HUES6 (cell line): ENCODE results near the gene BIN1.

Experiments used
- H3K27ac ChIP-seq: 2 replicates; pipeline ENCODE4 v1.7.0; 2013; ENCODE audit warnings: low read depth, mild to moderate bottlenecking, low read length, inconsistent platforms
- H3K27me3 ChIP-seq: 2 replicates; pipeline ENCODE4 v1.6.1; 2013; ENCODE audit warnings: low read length; ENCODE audit not compliant: control insufficient read depth, insufficient read depth
- H3K36me3 ChIP-seq: 2 replicates; pipeline ENCODE4 v1.6.1; 2013; ENCODE audit warnings: low read length; ENCODE audit not compliant: control insufficient read depth, insufficient read depth
- H3K4me1 ChIP-seq: 2 replicates; pipeline ENCODE4 v1.6.1; 2013; ENCODE audit warnings: low read length; ENCODE audit not compliant: control insufficient read depth, insufficient read depth
- H3K4me3 ChIP-seq: 2 replicates; pipeline ENCODE4 v1.5.1; 2013; ENCODE audit warnings: low read depth, low read length
- H3K9ac ChIP-seq: one replicate; pipeline ENCODE4 v1.6.1; 2013; ENCODE audit warnings: mild to moderate bottlenecking, low read length
- H3K9me3 ChIP-seq: 2 replicates; pipeline ENCODE4 v1.6.1; 2013; ENCODE audit warnings: low read depth, low read length; ENCODE audit not compliant: control insufficient read depth, insufficient read depth

Gene BIN1

GRCh38 chr2:127001751-127002150, 105.2 kb downstream of the BIN1 start:
- no peak overlapping the region for H3K27ac ChIP-seq
- H3K4me3 ChIP-seq: no peak overlapping the region
- H3K4me1 ChIP-seq: 0 out of 2 replicates have a peak, but pooled peaks cover 8% of the 10 kb centered on the region
- no peaks in the 10 kb centered on the region for H3K27me3 ChIP-seq
- H3K9me3 ChIP-seq: no peaks in the 10 kb centered on the region
- no peaks in the 10 kb centered on the region for H3K36me3 ChIP-seq
- H3K9ac ChIP-seq: no peak overlapping the region

DNA sequence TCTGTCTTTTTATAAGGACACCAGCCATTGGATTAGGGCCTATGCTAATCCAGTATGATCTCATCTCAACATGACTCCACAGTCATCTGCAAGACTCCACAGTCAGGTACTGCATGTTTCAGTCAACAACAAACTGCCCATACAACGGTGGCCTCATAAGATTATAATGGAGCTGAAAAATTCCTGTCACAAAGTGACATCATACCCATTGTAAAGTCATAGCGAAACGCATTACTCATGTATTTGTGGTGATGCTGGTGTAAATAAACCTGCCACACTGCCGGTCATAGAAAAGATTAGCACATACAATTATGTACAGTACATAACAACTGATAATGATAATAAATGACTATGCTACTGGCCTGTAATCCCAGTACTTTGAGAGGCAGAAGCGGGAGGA, 106.0 kb downstream of the BIN1 start:
- H3K27ac ChIP-seq: no peak overlapping the region
- H3K4me1 ChIP-seq: peaks cover 8% of the 10 kb centered on the region; the same call in 1 of the 2 replicates
- no peak overlapping the region for H3K4me3 ChIP-seq
- no peaks in the 10 kb centered on the region for H3K36me3 ChIP-seq
- H3K9me3 ChIP-seq: no peaks in the 10 kb centered on the region
- no peaks in the 10 kb centered on the region for H3K27me3 ChIP-seq
- no peak overlapping the region for H3K9ac ChIP-seq

DNA sequence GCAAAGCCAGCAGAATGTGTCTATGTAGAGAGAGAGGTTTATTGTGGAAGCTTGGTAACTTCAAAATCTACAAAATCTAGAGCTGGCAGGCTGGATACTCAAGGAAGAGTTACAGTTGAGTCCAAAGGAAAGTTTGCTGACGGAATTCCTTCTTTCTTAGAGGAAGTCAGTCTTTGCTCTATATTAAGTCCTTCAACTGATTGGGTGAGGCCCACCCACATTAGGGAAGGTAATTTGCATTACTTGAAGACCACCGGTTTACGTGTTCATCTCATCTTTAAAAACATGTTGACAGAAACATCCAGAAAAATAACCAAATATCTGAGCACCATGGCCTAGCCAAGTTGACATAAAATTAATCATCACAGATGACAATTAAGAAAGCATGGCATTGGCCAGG, 106.8 kb downstream of the BIN1 start:
- H3K9me3 ChIP-seq: no peaks in the 10 kb centered on the region
- H3K27me3 ChIP-seq: no peaks in the 10 kb centered on the region
- no peak overlapping the region for H3K4me3 ChIP-seq
- H3K9ac ChIP-seq: no peak overlapping the region
- H3K4me1 ChIP-seq: peaks cover 10% of the 10 kb centered on the region; the same call in 1 of the 2 replicates
- H3K27ac ChIP-seq: no peak overlapping the region
- H3K36me3 ChIP-seq: no peaks in the 10 kb centered on the region

DNA sequence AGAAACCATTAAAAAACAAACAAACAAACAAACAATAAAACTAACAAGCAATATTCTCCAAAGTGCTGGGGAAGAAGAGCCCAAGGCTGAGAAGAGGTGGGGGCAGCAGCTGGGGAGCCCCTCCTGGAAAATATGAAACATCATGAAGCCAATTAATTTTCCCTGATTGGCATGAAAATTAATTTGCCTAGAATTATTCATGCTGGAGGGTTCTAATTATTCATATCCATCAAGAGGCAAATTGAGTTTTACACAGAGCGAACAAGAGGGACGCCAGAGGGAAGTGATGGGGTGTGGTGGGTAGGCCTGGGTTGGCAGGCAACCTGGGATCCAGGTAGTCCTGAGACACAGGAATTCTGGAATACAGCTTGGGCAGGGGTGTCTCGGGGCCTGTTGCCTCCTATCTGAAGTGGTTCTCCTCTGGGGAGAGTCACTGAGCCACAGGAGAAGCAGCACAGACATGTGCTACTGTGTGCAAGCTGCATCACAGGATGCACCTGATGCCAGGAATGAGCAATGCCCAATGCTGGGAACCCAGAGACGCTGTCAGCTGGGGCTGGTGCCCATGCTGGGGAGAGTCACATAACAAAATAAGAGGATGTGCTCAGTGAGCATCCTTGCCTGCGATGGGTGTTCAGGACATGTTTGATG, 107.7 kb downstream of the BIN1 start:
- Histone ChIP-seq H3K27me3 (no peaks in the 10 kb centered on the region), H3K9me3 (no peaks in the 10 kb centered on the region), H3K27ac (no peak overlapping the region), H3K9ac (no peak overlapping the region), H3K4me3 (no peak overlapping the region), H3K36me3 (no peaks in the 10 kb centered on the region), H3K4me1 (peaks cover 5% of the 10 kb centered on the region; the same call in 1 of the 2 replicates)

DNA sequence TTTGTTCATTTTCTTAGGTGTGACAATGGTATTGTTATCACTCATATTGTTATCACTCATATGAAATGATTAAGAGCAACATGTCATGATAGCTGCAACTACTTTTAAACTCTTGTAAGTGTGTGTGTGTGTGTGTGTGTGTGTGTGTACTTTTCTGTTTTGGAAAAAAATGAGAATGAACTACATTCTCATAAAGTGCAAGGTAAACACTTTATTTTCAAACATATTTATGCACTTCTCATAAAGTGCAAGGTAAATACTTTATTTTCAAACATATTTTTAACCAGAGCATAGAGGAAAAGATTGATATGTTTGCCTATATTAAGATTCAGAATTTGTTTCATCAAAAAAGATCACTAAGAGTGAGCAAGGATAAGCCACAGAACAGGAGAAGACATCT, 108.5 kb downstream of the BIN1 start:
- Histone ChIP-seq H3K27ac (no peak overlapping the region), H3K36me3 (no peaks in the 10 kb centered on the region), H3K4me1 (peaks cover 5% of the 10 kb centered on the region; the same call in 1 of the 2 replicates), H3K9me3 (no peaks in the 10 kb centered on the region), H3K9ac (no peak overlapping the region), H3K27me3 (no peaks in the 10 kb centered on the region), H3K4me3 (no peak overlapping the region)
